H1 (cell line): ENCODE measurements around the gene ALG9. TPM values are rescaled to one million over a fixed set of nuclear protein-coding genes. Genes with fewer than 3 reads are reported as not detected.

ENCODE experiments used
- CTCF ChIA-PET: fragments of 300-600 bp; sonication (Branson Sonifier 250); formaldehyde crosslinking; loops from one replicate; lab custom pipeline; 2021; ENCODE audit not compliant: partially characterized antibody; lab: Charles Lee
- POLR2A ChIA-PET: fragments of 300-600 bp; sonication (Branson Sonifier 250); formaldehyde crosslinking; loops from one replicate; lab custom pipeline; 2021; ENCODE audit warnings: inconsistent platforms; ENCODE audit not compliant: partially characterized antibody; lab: Charles Lee
- DNase-seq, 2 experiments: peaks; one replicate each; pipeline versions ENCODE4 v3.0.0 to v3.0.0-alpha.2; 2010 to 2022; ENCODE audit warnings: low spot score in 2 of 2, low read depth in 1 of 2, mixed read lengths in 1 of 2
- FAIRE-seq: peaks from 2 replicates; lab custom pipeline; 2011; peaks lifted over from hg19 to GRCh38; lab: Jason Lieb, UNC
- H2AFZ ChIP-seq: 2 replicates; pipeline ENCODE4 v1.8.1; 2012; ENCODE audit warnings: low read length, inconsistent platforms
- H2AK5ac ChIP-seq: 2 replicates; pipeline ENCODE4 v1.6.1; 2013; ENCODE audit warnings: low read depth, low read length
- H2BK120ac ChIP-seq: replicated peaks from 2 replicates; pipeline ENCODE3; 2013; ENCODE audit warnings: low read depth, low read length, inconsistent platforms
- H2BK12ac ChIP-seq: 2 replicates; pipeline ENCODE4 v1.6.1; 2013; ENCODE audit warnings: low read depth, low read length
- H2BK15ac ChIP-seq: 2 replicates; pipeline ENCODE4 v1.6.1; 2013; ENCODE audit warnings: low read length
- H2BK20ac ChIP-seq: 2 replicates; pipeline ENCODE4 v1.6.1; 2013; ENCODE audit warnings: low read length
- H2BK5ac ChIP-seq: 2 replicates; pipeline ENCODE4 v1.6.1; 2013; ENCODE audit warnings: low read depth, low read length
- H3K14ac ChIP-seq: 2 replicates; pipeline ENCODE4 v1.6.1; 2013; ENCODE audit warnings: inconsistent platforms; ENCODE audit not compliant: insufficient read length
- H3K18ac ChIP-seq: 2 replicates; pipeline ENCODE4 v1.6.1; 2013; ENCODE audit warnings: low read length; ENCODE audit errors: extremely low read depth
- H3K23ac ChIP-seq: 2 replicates; pipeline ENCODE4 v1.6.1; 2013; ENCODE audit warnings: inconsistent platforms; ENCODE audit not compliant: insufficient read length
- H3K23me2 ChIP-seq: 2 replicates; pipeline ENCODE4 v1.6.1; 2013; ENCODE audit warnings: low read depth, low read length
- H3K27ac ChIP-seq: 2 replicates; pipeline ENCODE4 v1.6.1; 2011; ENCODE audit warnings: low read depth, low read length, inconsistent platforms
- H3K27me3 ChIP-seq, 4 experiments: replicated peaks in 1 of 4; 1 replicate in 1 of 4; 2 replicates in 3 of 4; pipeline versions ENCODE4 v1.6.1 to v1.8.1; 2011 to 2013; ENCODE audit warnings: low read length in 3 of 4, mild to moderate bottlenecking in 3 of 4, inconsistent platforms in 2 of 4, mixed read lengths in 2 of 4, moderate library complexity in 1 of 4; ENCODE audit not compliant: control insufficient read depth in 3 of 4, insufficient read depth in 3 of 4; ENCODE audit errors: extremely low read depth in 1 of 4
- H3K36me3 ChIP-seq, 4 experiments: 2 replicates each; pipeline versions ENCODE4 v1.6.1 to v1.8.1; 2011 to 2013; ENCODE audit warnings: mild to moderate bottlenecking in 4 of 4, low read length in 3 of 4, moderate library complexity in 2 of 4, control low read depth in 1 of 4, inconsistent platforms in 1 of 4; ENCODE audit not compliant: insufficient read depth in 4 of 4, control insufficient read depth in 2 of 4
- H3K4ac ChIP-seq: replicated peaks from 2 replicates; pipeline ENCODE3; 2013; ENCODE audit warnings: low read length, low read depth, mixed read lengths, inconsistent platforms; ENCODE audit not compliant: insufficient read length
- H3K4me1 ChIP-seq, 4 experiments: replicated peaks in 1 of 4; 1 replicate in 1 of 4; 2 replicates in 3 of 4; pipeline versions ENCODE4 v1.6.1 to v1.8.1; 2011 to 2013; ENCODE audit warnings: low read length in 3 of 4, inconsistent platforms in 2 of 4, mixed read lengths in 1 of 4; ENCODE audit not compliant: insufficient read depth in 4 of 4, control insufficient read depth in 3 of 4
- H3K4me2 ChIP-seq, 2 experiments: 2 replicates each; pipeline versions ENCODE4 v1.6.1 to v1.8.1; 2011 to 2013; ENCODE audit warnings: low read depth in 2 of 2, low read length in 2 of 2, control low read depth in 1 of 2, inconsistent platforms in 1 of 2, mild to moderate bottlenecking in 1 of 2; ENCODE audit not compliant: insufficient read depth in 1 of 2
- H3K4me3 ChIP-seq, 4 experiments: fragments of 200-600, 300-600 bp in 1 of 4; sonication (generic), shearing (Covaris generic), sonication (Bioruptor Twin) in 1 of 4; 2 replicates each; pipeline versions ENCODE4 v1.5.1 to v1.8.1; 2011 to 2016; ENCODE audit warnings: low read length in 4 of 4, low read depth in 3 of 4, control low read depth in 2 of 4, inconsistent platforms in 2 of 4, mild to moderate bottlenecking in 2 of 4, mixed read lengths in 1 of 4, moderate library complexity in 1 of 4; ENCODE audit not compliant: insufficient read depth in 2 of 4; ENCODE audit errors: extremely low read depth in 1 of 4
- H3K56ac ChIP-seq: replicated peaks from 2 replicates; pipeline ENCODE3; 2013; ENCODE audit warnings: low read depth, mild to moderate bottlenecking, mixed read lengths, low read length, inconsistent platforms; ENCODE audit not compliant: insufficient read length
- H3K79me1 ChIP-seq: 2 replicates; pipeline ENCODE4 v1.6.1; 2013; ENCODE audit warnings: low read depth, low read length, control low read depth
- H3K79me2 ChIP-seq, 2 experiments: 2 replicates each; pipeline versions ENCODE4 v1.6.1 to v1.8.1; 2012 to 2013; ENCODE audit warnings: low read length in 2 of 2, mild to moderate bottlenecking in 2 of 2, inconsistent platforms in 1 of 2; ENCODE audit not compliant: insufficient read depth in 2 of 2, control insufficient read depth in 1 of 2
- H3K9ac ChIP-seq, 4 experiments: replicated peaks in 1 of 4; 1 replicate in 1 of 4; 2 replicates in 3 of 4; pipeline versions ENCODE4 v1.6.1 to v1.8.1; 2011 to 2013; ENCODE audit warnings: low read depth in 3 of 4, low read length in 3 of 4, control low read depth in 2 of 4, mild to moderate bottlenecking in 2 of 4, moderate library complexity in 2 of 4, inconsistent platforms in 1 of 4; ENCODE audit errors: extremely low read depth in 1 of 4
- H3K9me3 ChIP-seq, 2 experiments: 2 replicates each; pipeline versions ENCODE4 v1.6.1 to v1.8.1; 2012 to 2013; ENCODE audit warnings: mild to moderate bottlenecking in 2 of 2, moderate library complexity in 2 of 2, control low read depth in 1 of 2, inconsistent platforms in 1 of 2, low read depth in 1 of 2, low read length in 1 of 2, mixed read lengths in 1 of 2; ENCODE audit not compliant: insufficient read depth in 2 of 2
- H4K20me1 ChIP-seq, 2 experiments: replicated peaks in 1 of 2; 2 replicates each; pipeline versions ENCODE3 to v1.8.1; 2011 to 2013; ENCODE audit warnings: inconsistent platforms in 2 of 2, low read length in 2 of 2, mild to moderate bottlenecking in 1 of 2; ENCODE audit not compliant: insufficient read depth in 2 of 2, control insufficient read depth in 1 of 2
- H4K5ac ChIP-seq: 2 replicates; pipeline ENCODE4 v1.6.1; 2013; ENCODE audit warnings: low read length, low read depth, mixed read lengths, inconsistent platforms; ENCODE audit not compliant: insufficient read length
- H4K8ac ChIP-seq: 2 replicates; pipeline ENCODE4 v1.8.0; 2013; ENCODE audit warnings: mild to moderate bottlenecking, moderate library complexity, low read length, inconsistent platforms; ENCODE audit not compliant: insufficient read depth; ENCODE audit errors: extremely low read depth
- H4K91ac ChIP-seq: replicated peaks from 2 replicates; pipeline ENCODE3; 2013; ENCODE audit warnings: low read length, mixed read lengths, inconsistent platforms; ENCODE audit not compliant: insufficient read length
- CBX8 ChIP-seq: fragments of 300-800, 300-1000 bp; sonication (generic); IDR thresholded peaks from 2 replicates; pipeline ENCODE4 v1.7.1; 2016; ENCODE audit warnings: low read depth, low read length, borderline replicate concordance
- EZH2 ChIP-seq: fragments of 200-600 bp; sonication (generic); IDR thresholded peaks from 2 replicates; pipeline ENCODE4 v1.7.1; 2012; ENCODE audit warnings: low read depth, mild to moderate bottlenecking, moderate library complexity, low read length, inconsistent platforms; ENCODE audit not compliant: severe bottlenecking
- JUN ChIP-seq: IDR thresholded peaks from 2 replicates; pipeline ENCODE4 v1.6.1; 2011; ENCODE audit warnings: low read depth, mild to moderate bottlenecking, improper control_type of control experiment, low read length
- KDM4A ChIP-seq: IDR thresholded peaks from one replicate; pipeline ENCODE4 v1.7.1; 2012; ENCODE audit warnings: low read depth, mild to moderate bottlenecking, moderate library complexity, low read length, inconsistent platforms; ENCODE audit not compliant: severe bottlenecking
- NRF1 ChIP-seq: IDR thresholded peaks from 2 replicates; pipeline ENCODE4 v1.6.1; 2011; ENCODE audit warnings: mild to moderate bottlenecking, low read depth, low read length, improper control_type of control experiment
- POLR2AphosphoS5 ChIP-seq: IDR thresholded peaks from 2 replicates; pipeline ENCODE4 v1.6.1; 2011; ENCODE audit warnings: low read depth, low read length
- POU5F1 ChIP-seq: IDR thresholded peaks from 2 replicates; pipeline ENCODE4 v1.6.1; 2011; ENCODE audit warnings: low read depth, mild to moderate bottlenecking, low read length, moderate library complexity
- SP1 ChIP-seq: IDR thresholded peaks from 2 replicates; pipeline ENCODE4 v1.6.1; 2011; ENCODE audit warnings: low read depth, low read length
- TBP ChIP-seq: IDR thresholded peaks from 2 replicates; pipeline ENCODE4 v1.6.1; 2011; ENCODE audit warnings: low read depth, low read length, improper control_type of control experiment
- WGBS, 2 experiments: shearing (Covaris generic) in 1 of 2; methylation state at CpG; one replicate each; pipeline versions ENCODE4 v1.1.6 to v1.1.7; 2013 to 2015; ENCODE audit warnings: low lambda C conversion rate in 2 of 2, mixed read lengths in 2 of 2, inconsistent platforms in 1 of 2, low coverage in 1 of 2, missing lambda C conversion rate in 1 of 2; ENCODE audit not compliant: insufficient replicate concordance in 2 of 2, insufficient coverage in 1 of 2, insufficient read length in 1 of 2; ENCODE audit errors: extremely low coverage in 1 of 2, missing lambda C conversion rate in 1 of 2; 5-methylcytosine and 5-hydroxymethylcytosine counted together
- polyA plus RNA-seq, 7 experiments: library from polyadenylated mRNA; depleted of rRNA in 3 of 7; stranded (reverse) in 5 of 7; unstranded in 2 of 7; fragments of >200 nt in 5 of 7; fragments of 200-250 nt in 2 of 7; gene quantifications; 1 replicate in 5 of 7; 2 replicates in 1 of 7; 4 replicates in 1 of 7; pipeline versions ENCODE4 v1.2.1 to v1.2.3, GENCODE V29; 2011 to 2013; ENCODE audit warnings: missing spikeins in 2 of 7, mixed read lengths in 2 of 7
- total RNA-seq: library from RNA; stranded (reverse); fragmentation: NEBNext Ultra II Directional; extraction: Animal tissue kit (Norgen Biotek cat#: 25700); gene quantifications from 2 replicates; pipeline ENCODE4 v1.2.1, GENCODE V29; 2021
- TF ChIP-seq, protein P1 (sequence below): IDR thresholded peaks from 2 replicates; pipeline ENCODE4 v1.6.1; 2011; ENCODE audit warnings: low read depth, mild to moderate bottlenecking, low read length; ENCODE audit not compliant: insufficient read depth
- TF ChIP-seq, protein P2 (sequence below): IDR thresholded peaks from 2 replicates; pipeline ENCODE4 v1.6.1; 2012; ENCODE audit warnings: low read length, inconsistent platforms

Gene ALG9
- total and polyA plus RNA-seq, 2 of the 8 experiments (the other 6 are each of a cell fraction or from before 2014, with no cell fraction given) = 23.5 to 24.5 TPM

DNA sequence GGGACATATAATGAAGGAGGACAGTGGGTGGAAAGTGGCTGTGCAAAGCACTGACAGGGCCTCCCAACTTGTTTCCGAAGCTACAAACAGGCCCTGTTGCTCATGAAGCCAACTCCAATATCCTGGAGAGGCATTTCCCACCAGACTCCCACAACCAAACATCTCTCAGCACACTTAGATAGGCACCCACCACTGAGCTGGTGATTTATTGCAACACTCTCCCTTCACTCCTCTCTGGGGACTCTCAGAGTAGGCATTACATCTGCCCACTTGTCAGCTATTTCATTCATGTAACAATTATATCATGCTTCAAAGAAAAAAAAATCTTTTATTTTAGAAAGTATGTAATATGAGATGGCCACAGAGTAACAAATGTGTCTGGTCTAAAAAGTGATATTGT lies 73.1 kb downstream of the ALG9 start:
- Histone ChIP-seq H3K23ac (no peak overlapping the region), H4K8ac (no peak overlapping the region), H4K91ac (no peak overlapping the region), H2BK12ac (no peak overlapping the region), H3K79me1 (no peaks in the 10 kb centered on the region), H3K4ac (no peak overlapping the region), H3K4me1 (no peaks in the 10 kb centered on the region), H2BK15ac (no peak overlapping the region), H2AK5ac (no peak overlapping the region), H3K27me3 (peaks cover 0 to 1% (median 0%) of the 10 kb centered on the region in 4 experiments; a peak in 1 of 7 replicates), H3K23me2 (no peaks in the 10 kb centered on the region; the same call in 1 of the 2 replicates), H3K14ac (no peak overlapping the region), H3K4me3 (no peak overlapping the region), H3K18ac (no peak overlapping the region), H3K9ac (no peak overlapping the region), H3K56ac (no peak overlapping the region), H3K79me2 (no peaks in the 10 kb centered on the region), H2AFZ (no peak overlapping the region), H2BK5ac (no peak overlapping the region), H4K20me1 (no peaks in the 10 kb centered on the region), H3K4me2 (no peak overlapping the region), H3K36me3 (no peaks in the 10 kb centered on the region), H3K27ac (no peak overlapping the region), H3K9me3 (no peaks in the 10 kb centered on the region), H4K5ac (no peak overlapping the region), H2BK120ac (no peak overlapping the region), H2BK20ac (no peak overlapping the region)
- 95% methylated on average over 1 of the region's 1 CpG; no CpG with 5 or more reads in 1 of the 2 experiments for WGBS, 2 experiments
- DNase-seq = no peak
- no peak for FAIRE-seq
- POLR2A ChIA-PET = no interaction called here
- CTCF ChIA-PET = interaction anchor here (0.7 to 2.2 kb wide), 5 partner anchors 24 to 211 kb away, joined by 3 to 5 read pairs (median 3); no protein-coding TSS in a partner anchor
- TF ChIP-seq KDM4A = no peak
- no peak for TF ChIP-seq NRF1
- TF ChIP-seq POLR2AphosphoS5 = no peak
- TF ChIP-seq SP1 = no peak
- TF ChIP-seq POU5F1 = no peak
- no peak for TF ChIP-seq TBP
- no peak for TF ChIP-seq EZH2
- TF ChIP-seq JUN = no peak
- TF ChIP-seq, protein P1, sequence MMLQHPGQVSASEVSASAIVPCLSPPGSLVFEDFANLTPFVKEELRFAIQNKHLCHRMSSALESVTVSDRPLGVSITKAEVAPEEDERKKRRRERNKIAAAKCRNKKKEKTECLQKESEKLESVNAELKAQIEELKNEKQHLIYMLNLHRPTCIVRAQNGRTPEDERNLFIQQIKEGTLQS = no peak
- TF ChIP-seq, protein P2, sequence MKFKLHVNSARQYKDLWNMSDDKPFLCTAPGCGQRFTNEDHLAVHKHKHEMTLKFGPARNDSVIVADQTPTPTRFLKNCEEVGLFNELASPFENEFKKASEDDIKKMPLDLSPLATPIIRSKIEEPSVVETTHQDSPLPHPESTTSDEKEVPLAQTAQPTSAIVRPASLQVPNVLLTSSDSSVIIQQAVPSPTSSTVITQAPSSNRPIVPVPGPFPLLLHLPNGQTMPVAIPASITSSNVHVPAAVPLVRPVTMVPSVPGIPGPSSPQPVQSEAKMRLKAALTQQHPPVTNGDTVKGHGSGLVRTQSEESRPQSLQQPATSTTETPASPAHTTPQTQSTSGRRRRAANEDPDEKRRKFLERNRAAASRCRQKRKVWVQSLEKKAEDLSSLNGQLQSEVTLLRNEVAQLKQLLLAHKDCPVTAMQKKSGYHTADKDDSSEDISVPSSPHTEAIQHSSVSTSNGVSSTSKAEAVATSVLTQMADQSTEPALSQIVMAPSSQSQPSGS = no peak
- no peak for TF ChIP-seq CBX8
